Epidermal melanocyte (primary cell): ENCODE measurements around the gene FOS.
A peak's percentile ranks its signal among the peaks of the same experiment; 100 is the strongest.
"Not testable (repeated sequence)": the region's sequence is repeated elsewhere in the genome, so short reads cannot be mapped to it uniquely, and the experiment has no call there.

Source experiments
- DNase-seq: peaks from one replicate; pipeline ENCODE4 v3.0.0; 2011; ENCODE audit warnings: low spot score; ENCODE audit not compliant: insufficient read length

FOS gene

GRCh38 chr14:75294649-75295033 is 16.0 kb downstream of the FOS start:
- DNase-seq, result no peak

- DNase-seq, result no peak
These were observed 16.4 kb downstream of the FOS start for GRCh38 chr14:75295061-75295461.

- no peak for DNase-seq
These were observed 17.1 kb downstream of the FOS start for GRCh38 chr14:75295491-75296345.

- no peak for DNase-seq
These were observed 18.9 kb downstream of the FOS start for GRCh38 chr14:75297411-75298040.

- no peak for DNase-seq
These were observed 19.7 kb downstream of the FOS start for GRCh38 chr14:75298187-75298965.

- DNase-seq, result no peak
These were observed 20.4 kb downstream of the FOS start for GRCh38 chr14:75299059-75299458.

- DNase-seq, result no peak
These were observed 20.9 kb downstream of the FOS start for GRCh38 chr14:75299576-75299975.

- no peak for DNase-seq
These were observed 23.2 kb downstream of the FOS start for GRCh38 chr14:75301666-75302325.

GRCh38 chr14:75303381-75303789 is 24.8 kb downstream of the FOS start:
- DNase-seq, result peak; percentile 80

- not testable (repeated sequence) for DNase-seq
These were observed 27.8 kb downstream of the FOS start for GRCh38 chr14:75306410-75306809.

- no peak for DNase-seq
These were observed 28.5 kb downstream of the FOS start for GRCh38 chr14:75306927-75307699.

- DNase-seq, result peak; percentile 69
These were observed 29.2 kb downstream of the FOS start for GRCh38 chr14:75307700-75308379.

GRCh38 chr14:75308991-75309390 is 30.4 kb downstream of the FOS start:
- DNase-seq, result not testable (repeated sequence)

GRCh38 chr14:75309561-75309960 is 30.9 kb downstream of the FOS start:
- DNase-seq, result not testable (repeated sequence)

- peak; percentile 59 for DNase-seq
These were observed 31.9 kb downstream of the FOS start for GRCh38 chr14:75310295-75311111.

- no peak for DNase-seq
These were observed 32.7 kb downstream of the FOS start for GRCh38 chr14:75311356-75311755.

GRCh38 chr14:75312341-75312740 is 33.7 kb downstream of the FOS start:
- DNase-seq, result no peak

GRCh38 chr14:75313294-75313693 is 34.7 kb downstream of the FOS start:
- DNase-seq, result no peak

- no peak for DNase-seq
These were observed 36.5 kb downstream of the FOS start for GRCh38 chr14:75315144-75315543.
